Measurements from ENCODE around the gene LMNB1. TPM values are rescaled to one million over a fixed set of nuclear protein-coding genes. Genes with fewer than 3 reads are reported as not detected.

LMNB1 gene
- total RNA-seq, 1 donor = 52.7 TPM

GRCh38 chr5:126826619-126827215 lies 49.8 kb downstream of the LMNB1 start:
- no peak for TF ChIP-seq CTCF (IDR thresholded peaks at IDR 0.05; ENCODE audit: insufficient read depth, low read length)

GRCh38 chr5:126829098-126829497 lies 52.2 kb downstream of the LMNB1 start:
- TF ChIP-seq CTCF (IDR thresholded peaks at IDR 0.05; ENCODE audit: insufficient read depth, low read length) = no peak
- DNase-seq (ENCODE audit: low read depth) = no peak
- H3K4me3 ChIP-seq (ENCODE audit: low read depth, low read length) = no peak overlapping the region

More at GRCh38 chr5:126826619-126827215, 49.8 kb downstream of the LMNB1 start:
- H3K4me3 ChIP-seq (ENCODE audit: low read depth, low read length) = no peak overlapping the region
- no peak for DNase-seq (ENCODE audit: low read depth)

GRCh38 chr5:126830061-126830460 lies 53.1 kb downstream of the LMNB1 start:
- no peak for TF ChIP-seq CTCF (IDR thresholded peaks at IDR 0.05; ENCODE audit: insufficient read depth, low read length)
- no peak overlapping the region for H3K4me3 ChIP-seq (ENCODE audit: low read depth, low read length)
- DNase-seq (ENCODE audit: low read depth) = no peak

- H3K4me3 ChIP-seq (ENCODE audit: low read depth, low read length) = no peak overlapping the region
- TF ChIP-seq CTCF (IDR thresholded peaks at IDR 0.05; ENCODE audit: insufficient read depth, low read length) = no peak
- no peak for DNase-seq (ENCODE audit: low read depth)
These were observed 54.2 kb downstream of the LMNB1 start for GRCh38 chr5:126831156-126831555.

- DNase-seq (ENCODE audit: low read depth) = no peak
- TF ChIP-seq CTCF (IDR thresholded peaks at IDR 0.05; ENCODE audit: insufficient read depth, low read length) = no peak
- no peak overlapping the region for H3K4me3 ChIP-seq (ENCODE audit: low read depth, low read length)
These were observed 59.8 kb downstream of the LMNB1 start for GRCh38 chr5:126836778-126837177.

- TF ChIP-seq CTCF (IDR thresholded peaks at IDR 0.05; ENCODE audit: insufficient read depth, low read length) = no peak
- H3K4me3 ChIP-seq (ENCODE audit: low read depth, low read length) = no peak overlapping the region
- DNase-seq (ENCODE audit: low read depth) = no peak
These were observed 60.3 kb downstream of the LMNB1 start for GRCh38 chr5:126837242-126837641.
